ENCODE results near the gene LMAN2L.

The LMAN2L gene

DNA sequence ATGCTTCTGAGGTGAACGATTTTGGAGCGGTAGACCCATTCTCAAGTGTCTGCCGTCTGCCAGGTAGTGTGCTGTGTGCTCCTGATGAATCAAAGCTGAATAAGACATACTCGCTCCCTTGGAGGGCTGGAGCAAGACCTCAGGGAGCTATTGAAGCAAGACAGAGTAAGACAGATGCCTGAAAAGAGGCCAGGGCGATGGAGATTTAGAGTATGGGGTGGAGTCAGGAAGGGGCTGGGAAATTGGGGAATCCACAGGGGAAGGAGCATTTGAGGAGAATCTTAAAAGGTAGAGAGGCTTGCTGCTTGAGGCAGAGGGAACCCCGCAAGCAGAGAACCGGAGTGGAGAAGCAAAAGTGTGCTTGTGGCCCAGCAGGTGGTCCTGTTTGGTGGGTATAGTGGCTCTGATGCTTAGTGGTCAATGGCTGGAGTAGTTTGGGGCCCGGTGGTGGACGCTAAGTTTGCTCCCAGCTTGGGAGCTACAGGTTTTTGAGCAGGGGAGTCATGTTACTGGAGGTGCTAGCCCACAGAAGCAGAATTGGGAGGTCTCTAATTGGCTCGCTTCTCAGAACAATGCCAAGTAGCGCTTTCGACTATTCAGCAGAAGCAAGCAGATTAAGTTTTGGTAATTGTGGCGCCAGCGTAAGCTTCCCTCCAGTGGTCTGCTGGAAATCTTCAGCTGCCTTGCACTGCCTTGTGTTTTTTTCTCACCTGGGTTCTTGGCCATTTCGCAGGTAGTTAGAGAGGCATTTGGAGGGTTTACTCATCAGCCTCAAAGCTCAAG is 22.9 kb upstream of the LMAN2L start:
- H3K27ac ChIP-seq (ENCODE audit: low read depth, low read length) = peak overlapping the region; percentile 27
- no peak overlapping the region for H2BK5ac ChIP-seq (ENCODE audit: low read length)
- no peak overlapping the region for H2BK120ac ChIP-seq (ENCODE audit: low read depth, low read length)
- peak overlapping the region; percentile 1 for H3K4me3 ChIP-seq (ENCODE audit: low read length)
- H3K4me1 ChIP-seq (ENCODE audit: control insufficient read depth, low read depth, low read length) = peaks cover 18% of the 10 kb centered on the region
- no peak overlapping the region for H3K18ac ChIP-seq (ENCODE audit: low read length)
- H3K79me2 ChIP-seq (ENCODE audit: control insufficient read depth, insufficient read depth, low read length) = no peaks in the 10 kb centered on the region
- no peaks in the 10 kb centered on the region for H3K27me3 ChIP-seq (ENCODE audit: insufficient read depth, low read length, poor library complexity)
- peaks cover 21% of the 10 kb centered on the region for H3K79me1 ChIP-seq (ENCODE audit: low read length)
- H3K4ac ChIP-seq (ENCODE audit: low read depth, low read length) = no peak overlapping the region
- H2BK15ac ChIP-seq (replicated peaks; ENCODE audit: low read depth) = no peak overlapping the region
- H3K4me2 ChIP-seq (ENCODE audit: low read length) = peak overlapping the region; percentile 51
- H3K23ac ChIP-seq (ENCODE audit: low read length) = no peak overlapping the region
- WGBS (ENCODE audit: extremely low coverage, insufficient coverage, low lambda C conversion rate) = no CpG with 5 or more reads among the region's 15 CpGs
- no peak overlapping the region for H4K5ac ChIP-seq (ENCODE audit: low read length)
- peak overlapping the region; percentile 2 for H2AK5ac ChIP-seq (ENCODE audit: low read length)
- peak; percentile 85 for DNase-seq
- peak overlapping the region; percentile 48 for H3K9ac ChIP-seq (ENCODE audit: low read length)
- no peak overlapping the region for H4K8ac ChIP-seq (ENCODE audit: low read depth, low read length)
- no peaks in the 10 kb centered on the region for H3K36me3 ChIP-seq (ENCODE audit: control insufficient read depth, insufficient read depth, low read length)
- peak overlapping the region; percentile 69 for H3K56ac ChIP-seq (ENCODE audit: low read length)

DNA sequence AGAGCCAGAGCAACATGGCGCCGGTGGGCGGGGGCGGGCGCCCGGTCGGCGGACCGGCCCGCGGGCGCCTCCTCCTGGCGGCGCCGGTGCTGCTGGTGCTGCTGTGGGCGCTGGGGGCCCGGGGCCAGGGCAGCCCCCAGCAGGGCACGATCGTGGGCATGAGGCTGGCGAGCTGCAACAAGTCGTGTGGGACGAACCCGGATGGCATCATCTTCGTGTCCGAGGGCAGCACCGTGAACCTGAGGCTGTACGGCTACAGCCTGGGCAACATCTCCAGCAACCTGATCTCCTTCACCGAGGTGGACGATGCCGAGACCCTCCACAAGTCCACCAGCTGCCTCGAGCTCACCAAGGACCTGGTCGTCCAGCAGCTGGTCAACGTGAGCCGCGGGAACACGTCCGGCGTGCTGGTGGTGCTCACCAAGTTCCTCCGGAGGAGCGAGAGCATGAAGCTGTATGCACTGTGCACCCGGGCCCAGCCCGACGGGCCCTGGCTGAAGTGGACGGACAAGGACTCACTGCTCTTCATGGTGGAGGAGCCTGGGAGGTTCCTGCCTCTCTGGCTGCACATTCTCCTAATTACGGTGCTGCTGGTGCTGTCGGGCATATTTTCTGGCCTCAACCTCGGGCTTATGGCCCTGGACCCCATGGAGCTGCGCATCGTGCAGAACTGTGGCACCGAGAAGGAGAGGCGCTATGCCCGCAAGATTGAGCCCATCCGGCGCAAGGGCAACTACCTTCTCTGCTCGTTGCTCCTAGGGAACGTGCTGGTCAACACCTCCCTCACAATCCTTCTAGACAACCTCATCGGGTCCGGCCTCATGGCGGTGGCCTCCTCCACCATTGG is 21.3 kb upstream of the LMAN2L start:
- Histone ChIP-seq H3K4me3 (ENCODE audit: low read length) (peak overlapping the region; percentile 56), H3K4ac (ENCODE audit: low read depth, low read length) (no peak overlapping the region), H3K18ac (ENCODE audit: low read length) (no peak overlapping the region), H3K79me2 (ENCODE audit: control insufficient read depth, insufficient read depth, low read length) (no peaks in the 10 kb centered on the region), H3K79me1 (ENCODE audit: low read length) (peaks cover 11% of the 10 kb centered on the region), H3K9ac (ENCODE audit: low read length) (peak overlapping the region; percentile 69), H2BK5ac (ENCODE audit: low read length) (no peak overlapping the region), H2BK15ac (replicated peaks; ENCODE audit: low read depth) (no peak overlapping the region), H3K56ac (ENCODE audit: low read length) (peak overlapping the region; percentile 87), H3K27ac (ENCODE audit: low read depth, low read length) (no peak overlapping the region), H3K36me3 (ENCODE audit: control insufficient read depth, insufficient read depth, low read length) (no peaks in the 10 kb centered on the region), H2AK5ac (ENCODE audit: low read length) (peak overlapping the region; percentile 20), H3K4me1 (ENCODE audit: control insufficient read depth, low read depth, low read length) (peaks cover 18% of the 10 kb centered on the region), H2BK120ac (ENCODE audit: low read depth, low read length) (no peak overlapping the region), H3K27me3 (ENCODE audit: insufficient read depth, low read length, poor library complexity) (no peaks in the 10 kb centered on the region), H3K4me2 (ENCODE audit: low read length) (peak overlapping the region; percentile 88), H4K5ac (ENCODE audit: low read length) (no peak overlapping the region), H3K23ac (ENCODE audit: low read length) (no peak overlapping the region), H4K8ac (ENCODE audit: low read depth, low read length) (no peak overlapping the region)
- WGBS (ENCODE audit: extremely low coverage, insufficient coverage, low lambda C conversion rate) = no CpG with 5 or more reads among the region's 59 CpGs
- peak; percentile 26 for DNase-seq

DNA sequence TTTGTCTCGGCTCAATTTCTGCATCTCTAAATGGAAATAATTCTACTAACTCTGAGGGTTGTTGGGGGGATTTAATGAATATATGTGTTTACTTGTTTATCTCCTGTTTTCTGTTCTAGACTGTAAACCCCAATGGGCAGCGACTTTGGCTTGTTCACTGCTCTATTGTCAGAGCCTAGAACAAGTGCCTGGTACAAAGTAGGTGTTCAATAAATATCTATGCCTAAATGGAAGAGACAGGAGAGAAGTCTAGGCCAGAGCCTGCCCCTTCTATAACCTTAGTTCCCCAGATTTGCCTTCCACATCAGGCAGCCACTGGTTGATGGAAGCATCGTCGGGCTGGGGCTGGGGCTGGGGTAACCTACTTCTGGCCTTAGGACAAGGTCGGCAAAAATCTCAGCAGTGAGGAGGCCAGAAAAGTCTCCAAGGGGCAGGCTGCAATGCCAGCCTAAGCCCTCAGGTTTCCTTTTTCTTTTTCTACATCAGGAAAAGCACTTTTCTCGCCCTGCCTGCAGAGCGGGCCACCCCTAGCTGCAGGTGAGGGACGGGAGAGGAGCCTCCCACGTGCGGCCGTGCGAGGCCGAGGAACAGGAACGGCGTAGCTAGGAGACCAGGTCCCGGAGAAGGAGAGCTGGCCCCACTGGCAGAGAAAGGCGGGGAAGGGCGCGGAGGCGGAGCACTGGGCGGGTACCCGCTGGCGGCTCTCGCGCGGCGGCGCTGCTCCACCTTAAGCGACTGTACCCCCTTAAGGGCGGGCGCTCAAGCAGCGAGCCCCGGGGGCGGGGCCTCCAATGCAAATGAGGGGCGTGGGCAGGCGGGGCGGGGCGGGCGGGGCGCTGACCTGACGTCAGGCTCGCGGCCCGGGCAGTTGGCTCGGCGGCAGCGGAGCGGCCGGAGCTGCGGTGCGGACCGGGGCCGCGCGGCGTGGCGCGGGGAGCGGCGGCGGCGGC is 20.4 kb upstream of the LMAN2L start, which contains the start of gene CNNM4:
CNNM4 (plus strand) TSS at position 867 of the 950 bp plus-strand sequence. CDS start 98 bp downstream, outside the sequence.
- Histone ChIP-seq H2AK5ac (ENCODE audit: low read length) (peak within 1 kb of the TSS; percentile 20), H3K4ac (ENCODE audit: low read depth, low read length) (no peak within 1 kb of the TSS), H3K4me3 (ENCODE audit: low read length) (peak within 1 kb of the TSS; percentile 56), H3K4me2 (ENCODE audit: low read length) (peak within 1 kb of the TSS; percentile 88), H4K8ac (ENCODE audit: low read depth, low read length) (no peak within 1 kb of the TSS), H2BK5ac (ENCODE audit: low read length) (no peak within 1 kb of the TSS), H3K4me1 (ENCODE audit: control insufficient read depth, low read depth, low read length) (peaks cover 18% of the 10 kb centered on the region), H4K5ac (ENCODE audit: low read length) (peak within 1 kb of the TSS; percentile 33), H3K56ac (ENCODE audit: low read length) (peak within 1 kb of the TSS; percentile 87), H3K18ac (ENCODE audit: low read length) (no peak within 1 kb of the TSS), H3K9ac (ENCODE audit: low read length) (peak within 1 kb of the TSS; percentile 73), H2BK15ac (replicated peaks; ENCODE audit: low read depth) (no peak within 1 kb of the TSS), H3K36me3 (ENCODE audit: control insufficient read depth, insufficient read depth, low read length) (no peaks in the 10 kb centered on the region), H3K27ac (ENCODE audit: low read depth, low read length) (no peak within 1 kb of the TSS), H3K27me3 (ENCODE audit: insufficient read depth, low read length, poor library complexity) (no peaks in the 10 kb centered on the region), H3K79me2 (ENCODE audit: control insufficient read depth, insufficient read depth, low read length) (no peaks in the 10 kb centered on the region), H2BK120ac (ENCODE audit: low read depth, low read length) (no peak within 1 kb of the TSS), H3K23ac (ENCODE audit: low read length) (no peak within 1 kb of the TSS), H3K79me1 (ENCODE audit: low read length) (peaks cover 11% of the 10 kb centered on the region)
- WGBS (ENCODE audit: extremely low coverage, insufficient coverage, low lambda C conversion rate) = no CpG with 5 or more reads among the region's 62 CpGs
- DNase-seq = peak; percentile 95

DNA sequence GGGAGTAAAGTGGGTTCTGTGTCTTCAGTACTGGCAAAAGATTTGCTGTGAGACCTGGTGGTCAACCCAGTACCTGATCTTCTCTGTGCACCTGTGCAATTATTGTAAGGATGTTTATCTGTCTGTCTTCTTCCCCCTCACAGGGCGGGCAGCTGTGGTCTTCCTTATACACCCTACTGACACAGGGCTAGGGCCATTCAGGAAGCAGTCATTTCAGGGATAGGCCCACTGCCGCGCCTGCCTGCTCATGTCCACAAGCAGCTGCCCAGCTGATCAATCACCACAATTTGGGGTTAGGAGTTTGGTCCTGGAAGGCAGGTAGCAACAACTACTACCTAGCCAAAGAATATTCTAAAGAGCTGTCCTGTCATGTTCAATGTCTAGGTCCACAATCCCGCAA is 19.7 kb upstream of the LMAN2L start:
- Histone ChIP-seq H3K27ac (ENCODE audit: low read depth, low read length) (no peak overlapping the region), H3K4me3 (ENCODE audit: low read length) (no peak overlapping the region), H3K9ac (ENCODE audit: low read length) (no peak overlapping the region), H3K36me3 (ENCODE audit: control insufficient read depth, insufficient read depth, low read length) (no peaks in the 10 kb centered on the region), H2BK120ac (ENCODE audit: low read depth, low read length) (no peak overlapping the region), H3K27me3 (ENCODE audit: insufficient read depth, low read length, poor library complexity) (no peaks in the 10 kb centered on the region), H4K8ac (ENCODE audit: low read depth, low read length) (no peak overlapping the region), H3K4me1 (ENCODE audit: control insufficient read depth, low read depth, low read length) (peaks cover 18% of the 10 kb centered on the region), H3K4me2 (ENCODE audit: low read length) (no peak overlapping the region), H3K79me1 (ENCODE audit: low read length) (peaks cover 11% of the 10 kb centered on the region), H3K79me2 (ENCODE audit: control insufficient read depth, insufficient read depth, low read length) (no peaks in the 10 kb centered on the region), H3K56ac (ENCODE audit: low read length) (no peak overlapping the region), H2BK15ac (replicated peaks; ENCODE audit: low read depth) (no peak overlapping the region), H2AK5ac (ENCODE audit: low read length) (no peak overlapping the region), H2BK5ac (ENCODE audit: low read length) (no peak overlapping the region), H3K4ac (ENCODE audit: low read depth, low read length) (no peak overlapping the region), H3K18ac (ENCODE audit: low read length) (no peak overlapping the region), H3K23ac (ENCODE audit: low read length) (no peak overlapping the region), H4K5ac (ENCODE audit: low read length) (no peak overlapping the region)
- no peak for DNase-seq
- no CpG with 5 or more reads among the region's 4 CpGs for WGBS (ENCODE audit: extremely low coverage, insufficient coverage, low lambda C conversion rate)

DNA sequence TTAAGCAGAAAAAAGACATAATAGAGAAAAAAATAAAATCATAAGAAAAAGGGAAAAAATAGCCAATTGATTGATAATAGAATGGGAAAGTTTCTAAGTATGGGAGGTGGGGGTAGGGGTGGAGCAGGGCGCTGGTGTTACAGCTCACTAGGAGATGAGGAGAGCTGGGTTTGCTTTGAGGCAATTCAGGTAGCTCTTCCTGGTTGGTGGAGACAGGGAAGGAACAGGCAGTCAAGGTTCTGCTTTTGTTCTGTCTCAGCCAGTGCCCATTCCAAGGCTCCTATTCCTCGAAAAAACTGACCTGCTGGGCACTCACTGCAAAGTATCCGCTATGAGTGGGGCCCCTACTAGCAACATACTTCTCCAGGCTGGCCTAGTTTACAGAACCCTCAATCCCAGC is 19.1 kb upstream of the LMAN2L start:
- H3K27me3 ChIP-seq (ENCODE audit: insufficient read depth, low read length, poor library complexity) = no peaks in the 10 kb centered on the region
- H3K4me2 ChIP-seq (ENCODE audit: low read length) = no peak overlapping the region
- no peak overlapping the region for H3K9ac ChIP-seq (ENCODE audit: low read length)
- no peak overlapping the region for H3K56ac ChIP-seq (ENCODE audit: low read length)
- H3K27ac ChIP-seq (ENCODE audit: low read depth, low read length) = no peak overlapping the region
- no peak overlapping the region for H3K23ac ChIP-seq (ENCODE audit: low read length)
- no peak for DNase-seq
- peaks cover 13% of the 10 kb centered on the region for H3K4me1 ChIP-seq (ENCODE audit: control insufficient read depth, low read depth, low read length)
- no peak overlapping the region for H2BK5ac ChIP-seq (ENCODE audit: low read length)
- H4K8ac ChIP-seq (ENCODE audit: low read depth, low read length) = no peak overlapping the region
- no peak overlapping the region for H3K18ac ChIP-seq (ENCODE audit: low read length)
- no peaks in the 10 kb centered on the region for H3K79me2 ChIP-seq (ENCODE audit: control insufficient read depth, insufficient read depth, low read length)
- H2BK15ac ChIP-seq (replicated peaks; ENCODE audit: low read depth) = no peak overlapping the region
- H3K36me3 ChIP-seq (ENCODE audit: control insufficient read depth, insufficient read depth, low read length) = no peaks in the 10 kb centered on the region
- no peak overlapping the region for H3K4me3 ChIP-seq (ENCODE audit: low read length)
- no peak overlapping the region for H4K5ac ChIP-seq (ENCODE audit: low read length)
- H2BK120ac ChIP-seq (ENCODE audit: low read depth, low read length) = no peak overlapping the region
- H3K4ac ChIP-seq (ENCODE audit: low read depth, low read length) = no peak overlapping the region
- H2AK5ac ChIP-seq (ENCODE audit: low read length) = no peak overlapping the region
- WGBS (ENCODE audit: extremely low coverage, insufficient coverage, low lambda C conversion rate) = no CpG with 5 or more reads among the region's 3 CpGs
- peaks cover 8% of the 10 kb centered on the region for H3K79me1 ChIP-seq (ENCODE audit: low read length)

Data from mesendoderm (in vitro differentiated cells).